Endothelial cell (in vitro differentiated cells): ENCODE results near the gene BATF3. TPM values are rescaled to one million over a fixed set of nuclear protein-coding genes. Genes with fewer than 3 reads are reported as not detected.

ENCODE experiments used
- DNase-seq: peaks from one replicate; pipeline ENCODE4 v3.0.0; 2021; ENCODE audit warnings: low spot score
- H3K27ac Mint-ChIP-seq: one replicate; pipeline ENCODE4 v1.8.0; 2021; ENCODE audit warnings: mixed read lengths, inconsistent platforms; ENCODE audit not compliant: unreplicated experiment
- H3K27me3 Mint-ChIP-seq: one replicate; pipeline ENCODE4 v1.8.0; 2021; ENCODE audit warnings: mild to moderate bottlenecking, moderate library complexity, mixed read lengths, inconsistent platforms; ENCODE audit not compliant: unreplicated experiment
- H3K36me3 Mint-ChIP-seq: one replicate; pipeline ENCODE4 v1.8.0; 2021; ENCODE audit warnings: mild to moderate bottlenecking, low read depth, mixed read lengths, inconsistent platforms; ENCODE audit not compliant: unreplicated experiment
- H3K4me1 Mint-ChIP-seq: one replicate; pipeline ENCODE4 v1.8.0; 2021; ENCODE audit warnings: mild to moderate bottlenecking, mixed read lengths, inconsistent platforms; ENCODE audit not compliant: unreplicated experiment
- H3K4me3 Mint-ChIP-seq: one replicate; pipeline ENCODE4 v1.8.0; 2021; ENCODE audit warnings: mild to moderate bottlenecking, mixed read lengths, inconsistent platforms; ENCODE audit not compliant: unreplicated experiment
- H3K9me3 Mint-ChIP-seq: one replicate; pipeline ENCODE4 v1.8.0; 2021; ENCODE audit warnings: mixed read lengths, inconsistent platforms; ENCODE audit not compliant: unreplicated experiment
- total RNA-seq: library from RNA; stranded (reverse); fragmentation: NEBNext Ultra II Directional; extraction: Animal tissue kit (Norgen Biotek cat#: 25700); gene quantifications from one replicate; pipeline ENCODE4 v1.2.1, GENCODE V29; 2021; ENCODE audit not compliant: unreplicated experiment
- TF ChIP-seq, protein P1 (sequence below): fragments of 200-600 bp; sonication (generic); IDR thresholded peaks from one replicate; pipeline ENCODE4 v1.5.0; 2021; ENCODE audit warnings: antibody characterized with exemption; ENCODE audit not compliant: unreplicated experiment

BATF3 gene
- total RNA-seq, 1 donor from 2014 or later, result 0.54 TPM

DNA sequence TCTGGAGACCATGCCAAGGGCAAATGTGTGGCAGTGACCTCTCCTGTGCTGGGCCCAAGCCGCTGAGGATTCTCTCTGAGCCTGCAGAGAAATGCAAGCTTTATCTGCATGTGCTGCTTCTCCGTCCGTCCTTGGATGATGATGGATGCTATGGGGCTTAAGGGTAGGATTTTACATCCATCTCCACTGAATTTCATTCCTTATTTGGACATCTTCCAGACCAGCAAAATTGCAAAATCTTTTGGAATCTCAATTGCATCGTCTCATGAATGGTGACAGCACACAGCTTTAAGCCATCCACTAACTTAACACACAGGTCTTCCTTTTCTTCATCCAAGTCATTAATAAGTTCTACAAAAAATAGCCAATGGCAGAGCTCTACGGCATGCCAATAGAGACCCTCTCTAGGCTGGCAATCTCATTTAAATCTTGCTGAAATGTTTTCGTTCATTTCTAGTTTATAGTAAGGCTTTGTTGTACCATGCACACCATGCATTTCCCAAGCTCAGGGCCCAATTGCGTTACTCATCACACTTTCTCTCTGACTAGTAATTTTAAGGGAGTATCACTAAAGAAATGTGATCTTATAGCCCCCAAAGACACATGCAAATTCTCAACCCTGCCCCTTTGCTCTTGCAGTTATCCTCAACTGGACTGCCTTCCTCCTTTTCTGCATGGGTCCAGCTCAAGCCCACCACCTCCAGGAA is 11.1 kb downstream of the BATF3 start:
- no peak overlapping the region for H3K4me3 Mint-ChIP-seq

DNA sequence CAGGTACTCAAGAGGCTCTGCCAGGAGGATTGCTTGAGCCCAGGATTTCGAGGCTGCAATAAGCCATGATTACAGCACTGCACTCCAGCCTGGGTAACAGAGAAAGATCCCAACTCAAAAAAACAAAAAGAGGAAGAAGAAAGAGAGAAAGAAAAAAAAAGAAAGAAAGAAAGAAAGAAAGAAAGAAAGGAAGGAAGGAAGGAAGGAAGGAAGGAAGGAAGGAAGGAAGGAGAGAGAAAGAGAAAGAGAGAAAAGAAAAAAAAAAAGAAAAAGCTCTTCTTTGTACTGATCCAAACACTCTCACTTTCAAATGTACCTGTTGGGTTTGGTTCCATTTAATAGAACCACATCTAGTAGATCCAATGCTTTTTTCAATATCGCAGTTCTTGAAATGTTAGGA is 11.8 kb downstream of the BATF3 start:
- H3K27me3 Mint-ChIP-seq, result peaks cover 5% of the 10 kb centered on the region
- no peak overlapping the region for H3K27ac Mint-ChIP-seq
- no peak overlapping the region for H3K4me3 Mint-ChIP-seq
- H3K4me1 Mint-ChIP-seq, result peaks cover 22% of the 10 kb centered on the region
- TF ChIP-seq, protein P1, sequence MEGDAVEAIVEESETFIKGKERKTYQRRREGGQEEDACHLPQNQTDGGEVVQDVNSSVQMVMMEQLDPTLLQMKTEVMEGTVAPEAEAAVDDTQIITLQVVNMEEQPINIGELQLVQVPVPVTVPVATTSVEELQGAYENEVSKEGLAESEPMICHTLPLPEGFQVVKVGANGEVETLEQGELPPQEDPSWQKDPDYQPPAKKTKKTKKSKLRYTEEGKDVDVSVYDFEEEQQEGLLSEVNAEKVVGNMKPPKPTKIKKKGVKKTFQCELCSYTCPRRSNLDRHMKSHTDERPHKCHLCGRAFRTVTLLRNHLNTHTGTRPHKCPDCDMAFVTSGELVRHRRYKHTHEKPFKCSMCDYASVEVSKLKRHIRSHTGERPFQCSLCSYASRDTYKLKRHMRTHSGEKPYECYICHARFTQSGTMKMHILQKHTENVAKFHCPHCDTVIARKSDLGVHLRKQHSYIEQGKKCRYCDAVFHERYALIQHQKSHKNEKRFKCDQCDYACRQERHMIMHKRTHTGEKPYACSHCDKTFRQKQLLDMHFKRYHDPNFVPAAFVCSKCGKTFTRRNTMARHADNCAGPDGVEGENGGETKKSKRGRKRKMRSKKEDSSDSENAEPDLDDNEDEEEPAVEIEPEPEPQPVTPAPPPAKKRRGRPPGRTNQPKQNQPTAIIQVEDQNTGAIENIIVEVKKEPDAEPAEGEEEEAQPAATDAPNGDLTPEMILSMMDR, result no peak
- H3K9me3 Mint-ChIP-seq, result no peaks in the 10 kb centered on the region
- no peak for DNase-seq
- H3K36me3 Mint-ChIP-seq, result no peaks in the 10 kb centered on the region

More for the DNA sequence above, 11.1 kb downstream of the BATF3 start:
- Mint-ChIP-seq H3K27ac (no peak overlapping the region), H3K36me3 (no peaks in the 10 kb centered on the region), H3K4me1 (peaks cover 16% of the 10 kb centered on the region), H3K27me3 (peaks cover 5% of the 10 kb centered on the region), H3K9me3 (no peaks in the 10 kb centered on the region)
- no peak for DNase-seq
- TF ChIP-seq, protein P1, result no peak

DNA sequence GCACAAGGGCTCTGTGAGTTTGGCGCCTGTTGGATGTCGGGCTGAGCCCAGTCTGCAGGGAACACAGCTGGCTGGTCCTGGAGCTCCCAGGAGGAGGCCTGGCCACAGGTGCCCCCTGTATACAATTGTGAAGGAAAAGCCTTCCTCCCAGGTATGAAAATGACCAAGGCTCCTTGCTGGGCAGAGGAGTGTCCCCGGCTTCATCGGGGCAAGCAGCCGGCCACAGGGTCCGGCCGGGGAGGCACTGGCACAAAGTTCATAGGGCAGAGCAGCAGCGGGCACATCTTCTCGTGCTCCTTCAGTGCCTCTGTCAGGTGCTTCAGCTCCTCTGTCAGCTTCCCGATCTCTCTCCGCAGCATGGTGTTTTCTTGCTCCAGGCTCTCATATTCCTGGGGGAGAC is 13.0 kb downstream of the BATF3 start:
- Mint-ChIP-seq H3K9me3 (no peaks in the 10 kb centered on the region), H3K4me1 (peaks cover 22% of the 10 kb centered on the region), H3K27ac (no peak overlapping the region), H3K36me3 (no peaks in the 10 kb centered on the region), H3K27me3 (peaks cover 3% of the 10 kb centered on the region), H3K4me3 (no peak overlapping the region)
- TF ChIP-seq, protein P1, result no peak
- DNase-seq, result no peak

DNA sequence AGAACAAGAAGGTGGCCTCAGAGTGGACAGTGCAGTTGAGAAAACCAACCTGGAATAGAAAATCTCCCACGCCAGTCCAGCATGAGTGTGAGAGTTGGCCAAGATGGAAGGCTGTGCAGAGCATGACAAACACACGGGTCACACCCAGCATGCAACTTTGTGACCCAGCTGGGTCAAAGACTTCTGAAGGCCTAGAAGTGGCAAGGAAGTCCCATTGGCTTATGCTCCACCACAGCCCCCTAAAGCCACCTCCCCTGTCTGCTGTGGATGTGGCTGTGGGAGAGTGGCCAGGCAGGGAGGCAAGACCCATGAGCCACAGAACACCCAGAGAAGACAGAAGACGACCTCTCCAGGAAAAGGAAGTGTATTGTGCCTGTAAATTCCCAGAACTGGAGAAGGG is 13.6 kb downstream of the BATF3 start:
- no peak for DNase-seq
- H3K36me3 Mint-ChIP-seq, result no peaks in the 10 kb centered on the region
- H3K27ac Mint-ChIP-seq, result no peak overlapping the region
- H3K4me1 Mint-ChIP-seq, result peaks cover 23% of the 10 kb centered on the region
- TF ChIP-seq, protein P1, result no peak
- no peak overlapping the region for H3K4me3 Mint-ChIP-seq
- H3K27me3 Mint-ChIP-seq, result peaks cover 5% of the 10 kb centered on the region
- no peaks in the 10 kb centered on the region for H3K9me3 Mint-ChIP-seq

DNA sequence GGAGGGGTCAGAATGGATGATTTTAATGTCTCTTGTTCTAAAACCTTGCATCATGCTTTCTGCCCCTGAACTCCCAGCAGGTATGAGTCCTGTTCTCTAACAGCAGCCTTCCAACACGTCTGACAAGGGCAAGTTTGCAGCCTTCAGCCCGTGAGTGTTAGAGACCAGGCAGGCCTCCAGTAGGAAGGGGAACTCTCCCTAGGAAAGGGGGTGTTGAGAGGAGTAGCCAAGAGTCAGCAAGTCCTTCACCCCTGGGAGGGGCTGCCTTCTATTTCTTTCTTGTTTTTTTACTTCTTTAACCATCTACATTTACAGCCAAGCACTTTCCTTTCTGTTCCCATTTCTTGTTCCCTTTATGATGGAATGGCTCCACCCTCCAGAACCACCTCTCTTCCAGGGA is 14.2 kb downstream of the BATF3 start:
- H3K4me3 Mint-ChIP-seq, result no peak overlapping the region
- no peak overlapping the region for H3K27ac Mint-ChIP-seq
- no peaks in the 10 kb centered on the region for H3K36me3 Mint-ChIP-seq
- peaks cover 5% of the 10 kb centered on the region for H3K27me3 Mint-ChIP-seq
- TF ChIP-seq, protein P1, result no peak
- H3K9me3 Mint-ChIP-seq, result no peaks in the 10 kb centered on the region
- peaks cover 30% of the 10 kb centered on the region for H3K4me1 Mint-ChIP-seq
- no peak for DNase-seq
